HG03460 (cell line): ENCODE data around the gene RPL29.

Experiments used
- ATAC-seq: cut with Tn5 transposase; IDR thresholded peaks from one replicate; pipeline ENCODE4 v1.9.1; 2021; ENCODE audit not compliant: unreplicated experiment

The RPL29 gene

DNA sequence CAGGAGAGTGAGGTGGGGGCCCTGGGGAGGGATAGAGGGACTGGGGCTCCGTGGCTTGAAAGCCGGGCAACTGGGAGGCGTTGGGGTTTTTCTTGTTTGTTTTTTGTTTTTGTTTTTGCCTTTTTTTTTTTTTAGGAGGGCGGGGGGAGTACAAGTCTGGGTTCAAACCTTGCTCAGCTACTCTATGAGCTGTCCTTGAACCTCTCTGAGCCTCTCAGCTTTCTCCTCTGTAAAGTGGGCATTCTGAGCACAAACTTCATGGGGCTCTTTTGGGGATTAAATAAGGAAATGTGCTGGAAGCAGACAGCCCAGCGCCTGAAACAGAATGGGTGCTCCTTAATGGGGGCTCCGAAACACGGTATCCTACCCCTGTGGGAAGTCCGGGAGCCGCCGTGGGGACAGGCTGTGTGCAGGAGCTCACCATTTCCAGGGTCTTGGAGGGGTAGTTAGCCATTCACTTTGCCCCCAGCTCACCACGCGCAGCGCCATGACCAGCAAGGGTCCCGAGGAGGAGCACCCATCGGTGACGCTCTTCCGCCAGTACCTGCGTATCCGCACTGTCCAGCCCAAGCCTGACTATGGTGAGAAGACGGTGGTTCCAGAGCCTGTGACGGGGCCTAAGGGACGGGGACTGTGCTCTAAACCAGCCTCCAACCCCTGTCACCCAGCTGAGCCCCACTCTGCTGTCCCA, 12.0 kb downstream of the RPL29 start:
- no peak for ATAC-seq

DNA sequence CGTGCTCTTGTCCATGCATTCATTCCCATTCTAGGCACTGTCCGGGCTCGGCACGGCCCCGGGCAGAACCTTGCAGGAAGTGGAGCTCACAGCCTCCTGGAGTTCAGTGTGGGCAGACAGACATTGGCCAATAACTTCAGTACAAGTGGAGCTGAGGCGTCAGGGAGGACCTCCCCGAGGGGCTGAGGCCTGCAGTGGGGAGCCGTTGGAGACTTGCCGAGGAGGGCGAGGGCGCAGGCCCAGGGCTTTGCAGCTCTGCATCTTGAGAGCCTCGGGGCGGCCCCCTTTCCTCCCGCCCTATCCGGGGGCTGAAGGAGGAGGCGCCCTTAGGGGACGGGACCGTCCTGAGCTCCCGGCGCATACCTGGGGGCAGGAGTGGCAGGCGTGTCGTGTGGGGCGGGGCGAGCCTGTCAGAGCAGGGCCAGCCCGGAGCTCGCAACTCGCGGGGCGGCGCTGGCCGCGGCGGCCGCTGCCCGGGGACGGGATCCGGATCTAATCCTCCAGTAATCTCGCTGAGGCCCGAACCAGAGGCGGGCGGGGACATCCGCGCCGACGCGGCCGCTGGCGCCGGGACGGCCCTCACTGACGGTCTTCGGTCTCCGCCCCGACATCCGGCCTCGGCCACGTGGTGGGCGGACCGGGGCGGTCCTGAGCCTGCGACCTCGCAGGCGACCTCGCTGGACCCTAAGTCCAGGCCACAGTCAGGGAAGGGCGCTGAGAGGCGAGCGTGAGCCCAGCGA, 12.7 kb downstream of the RPL29 start, which contains the start of gene ACY1:
Gene ACY1 (plus strand): TSS at position 698 of the 740 bp plus-strand sequence. CDS start 530 bp downstream, outside the sequence.
- peak; percentile 72 for ATAC-seq

DNA sequence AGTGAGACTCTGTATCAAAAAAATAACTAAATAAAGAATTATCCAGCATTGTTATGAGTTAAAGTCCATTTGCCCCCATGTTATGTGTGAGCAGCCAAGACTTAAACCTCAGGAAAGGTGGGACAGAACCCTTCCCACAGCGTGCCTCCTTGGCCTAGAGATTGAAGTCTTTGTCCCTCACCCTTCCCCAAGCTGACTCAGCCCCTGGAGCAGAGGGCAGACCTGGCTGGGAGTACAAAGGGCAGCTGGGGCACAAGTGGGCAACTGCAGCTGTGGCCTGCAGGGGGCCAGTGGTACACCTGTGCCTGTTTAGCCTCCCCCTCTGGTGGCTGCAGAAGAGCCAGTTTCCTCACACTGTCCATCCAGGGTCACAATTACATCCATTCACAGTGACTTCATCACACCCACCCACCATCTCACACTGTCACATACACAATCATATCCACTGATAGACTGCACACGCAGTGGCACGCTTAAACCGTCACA, 13.3 kb downstream of the RPL29 start:
- peak; percentile 58 for ATAC-seq

DNA sequence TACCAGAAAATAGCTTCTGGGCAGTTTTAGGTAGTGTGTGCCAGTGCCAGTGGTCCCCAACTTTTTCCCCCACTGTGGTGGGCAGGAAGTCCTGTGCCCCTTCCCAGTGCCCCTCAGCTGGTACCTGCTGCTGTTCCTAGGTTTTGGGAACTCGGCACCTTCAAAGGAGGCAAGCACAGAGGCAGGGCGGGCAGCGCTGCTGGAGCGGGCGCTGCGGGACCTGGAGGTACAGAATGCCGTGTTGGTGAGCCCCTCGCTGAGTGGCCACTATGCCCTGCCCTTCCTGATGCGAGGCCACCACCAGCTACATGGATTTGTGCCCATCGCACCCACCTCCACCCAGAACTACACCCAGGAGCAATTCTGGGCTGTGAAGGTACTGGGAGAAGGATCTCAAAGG, 15.4 kb downstream of the RPL29 start:
- ATAC-seq: no peak

DNA sequence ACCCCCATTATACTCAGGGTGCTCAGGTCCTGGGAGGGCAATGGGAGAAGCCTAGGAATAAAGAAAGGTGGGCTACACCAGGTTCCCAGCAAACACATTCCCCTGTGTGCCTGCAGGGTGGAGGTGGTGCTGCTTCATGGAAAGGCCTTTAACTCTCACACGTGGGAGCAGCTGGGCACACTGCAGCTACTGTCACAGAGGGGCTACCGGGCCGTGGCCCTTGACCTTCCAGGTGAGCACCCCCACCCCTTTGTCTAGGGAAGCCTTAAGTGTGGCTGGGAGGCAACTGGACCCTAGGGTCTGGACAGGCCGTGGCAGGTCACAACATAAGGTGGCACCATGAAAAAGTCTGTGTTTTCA, 17.6 kb downstream of the RPL29 start:
- no peak for ATAC-seq

DNA sequence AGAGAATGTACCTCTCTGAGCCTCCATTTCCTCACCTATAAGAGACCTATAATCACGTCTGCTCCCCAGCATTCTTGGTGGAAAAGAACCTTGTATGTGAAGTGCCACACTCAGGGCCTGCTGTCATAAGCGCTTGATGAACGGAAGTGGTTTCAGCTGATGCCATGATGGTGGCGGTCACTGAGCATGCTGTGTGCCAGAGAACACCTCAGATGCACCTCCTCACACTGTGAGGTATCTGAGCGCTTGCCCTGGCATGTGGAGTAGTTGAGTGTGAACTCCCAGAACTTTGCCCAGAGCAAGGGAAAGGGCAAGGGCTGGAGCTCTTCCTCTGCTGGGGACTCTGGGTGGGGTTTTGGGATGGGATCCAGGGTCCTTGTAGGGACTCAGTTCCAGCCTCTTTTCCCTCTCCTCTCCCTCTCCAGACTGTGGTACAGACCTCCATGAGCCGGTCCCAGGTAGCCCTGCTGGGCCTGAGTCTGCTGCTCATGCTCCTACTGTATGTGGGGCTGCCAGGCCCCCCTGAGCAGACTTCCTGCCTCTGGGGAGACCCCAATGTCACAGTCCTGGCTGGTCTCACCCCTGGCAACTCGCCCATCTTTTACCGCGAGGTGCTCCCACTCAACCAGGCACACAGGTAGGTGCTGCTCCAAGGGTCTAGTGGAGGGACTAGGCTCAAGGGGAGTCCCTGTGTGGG, 18.1 kb downstream of the RPL29 start:
- no peak for ATAC-seq

DNA sequence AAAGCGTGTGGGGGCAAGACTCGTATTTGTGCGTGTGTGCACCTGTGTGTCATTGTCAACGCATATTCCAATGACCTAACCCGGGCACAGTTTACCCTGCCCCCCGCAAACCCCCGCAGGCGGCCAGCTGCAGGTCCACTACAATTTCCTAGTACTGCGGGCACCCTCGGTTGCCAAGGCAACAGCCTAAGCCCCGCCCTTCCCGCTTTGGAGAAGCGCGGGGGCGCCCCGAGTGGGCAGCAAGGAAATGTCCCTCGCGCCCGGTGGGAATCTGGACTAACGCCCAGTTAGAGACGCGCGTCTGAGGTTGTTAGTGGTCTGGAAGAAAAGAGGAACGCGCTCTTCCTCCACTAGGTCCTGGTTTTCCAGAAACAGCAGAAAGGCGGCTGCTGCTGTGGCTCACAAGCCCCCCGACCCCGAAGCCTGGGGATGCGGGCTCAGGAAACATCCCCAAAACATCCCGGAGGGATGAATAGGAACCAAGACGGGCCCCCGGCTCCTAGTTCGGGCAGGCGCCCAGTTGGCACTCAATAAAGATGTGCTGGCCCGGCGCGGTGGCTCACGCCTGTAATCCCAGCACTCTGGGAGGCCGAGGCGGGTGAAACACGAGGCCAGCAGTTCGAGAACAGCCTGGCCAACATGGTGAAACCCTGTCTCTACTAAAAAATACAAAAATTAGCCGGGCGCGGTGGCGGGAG, 19.7 kb downstream of the RPL29 start:
- ATAC-seq: no peak

DNA sequence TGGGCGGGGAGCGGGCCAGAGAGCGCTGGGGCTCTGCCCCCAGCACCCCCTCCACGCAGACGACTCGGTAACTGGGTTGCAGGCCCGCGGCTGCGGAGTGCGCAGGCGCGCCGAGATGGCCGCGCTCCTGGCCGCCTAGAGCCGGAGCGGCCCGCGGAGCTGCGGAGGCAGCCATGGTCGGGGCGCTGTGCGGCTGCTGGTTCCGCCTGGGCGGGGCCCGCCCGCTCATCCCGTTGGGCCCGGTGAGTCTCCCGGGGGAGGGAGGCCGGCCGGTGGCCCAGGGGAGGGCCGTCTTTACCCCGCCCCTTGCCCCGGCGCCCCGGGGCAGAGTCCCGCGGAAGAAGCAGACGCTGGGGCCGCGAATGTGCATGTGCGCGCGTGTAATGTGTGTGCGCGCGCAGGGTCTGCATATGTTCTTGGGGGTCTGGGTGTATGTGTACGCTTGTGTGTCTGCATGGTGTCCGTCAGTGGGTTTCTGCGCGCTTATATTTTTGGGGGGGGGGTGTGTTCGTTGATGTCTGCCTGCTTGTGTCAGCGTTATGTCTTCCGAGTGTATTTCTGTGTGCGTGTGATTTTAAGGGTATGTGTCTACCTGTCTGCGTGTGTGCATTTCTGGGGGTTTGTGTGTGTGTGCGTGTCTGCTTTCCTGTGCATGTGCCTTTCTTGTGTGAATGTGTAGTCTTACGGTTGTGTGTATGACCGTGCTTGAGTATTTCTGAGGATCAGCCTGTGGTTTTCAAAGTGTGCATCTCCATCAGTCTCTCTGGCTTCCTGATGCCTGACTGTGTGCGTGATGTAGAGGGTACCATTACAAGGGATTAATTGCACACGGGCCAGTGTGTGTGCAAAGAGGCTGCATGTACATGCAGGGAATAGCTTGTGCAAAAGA, 20.5 kb downstream of the RPL29 start, which contains the start of gene ABHD14A:
Gene ABHD14A (plus strand): TSS at position 102 of the 889 bp plus-strand sequence. CDS start 72 bp downstream, at position 174.
- no peak for ATAC-seq

DNA sequence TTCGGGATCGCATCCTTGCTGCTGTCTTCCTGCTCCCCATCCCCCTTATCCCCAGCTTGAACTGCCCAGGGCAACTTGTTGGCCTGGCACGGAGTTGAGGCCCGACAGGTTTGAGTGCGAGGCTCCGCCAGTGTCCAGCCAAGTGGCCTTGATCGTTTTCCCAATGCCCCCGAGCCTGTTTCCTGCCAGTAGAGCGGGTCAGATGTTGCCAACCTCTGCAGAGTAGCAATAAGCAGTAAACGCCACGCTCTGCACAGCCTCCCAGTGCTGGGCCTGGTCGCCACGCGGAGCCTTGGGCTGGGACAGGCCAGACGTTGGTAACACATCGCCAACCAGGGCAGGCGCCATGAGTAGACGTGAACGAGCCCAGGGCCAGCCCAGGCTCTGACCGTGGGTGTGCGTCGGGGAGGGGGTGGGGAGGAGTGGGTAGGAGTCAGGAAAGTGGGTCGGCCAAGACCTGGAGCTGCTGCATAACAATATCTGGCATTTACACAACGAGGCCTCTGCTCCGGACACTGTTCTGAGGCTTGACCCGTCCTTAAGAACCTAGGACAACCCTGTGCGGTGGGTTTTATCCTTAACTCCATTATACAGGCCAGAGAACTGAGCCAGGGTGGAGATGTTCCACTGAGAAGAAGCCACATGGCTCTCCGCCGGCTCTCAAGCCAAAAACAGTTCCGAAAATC, 21.3 kb downstream of the RPL29 start:
- ATAC-seq: peak; percentile 8

DNA sequence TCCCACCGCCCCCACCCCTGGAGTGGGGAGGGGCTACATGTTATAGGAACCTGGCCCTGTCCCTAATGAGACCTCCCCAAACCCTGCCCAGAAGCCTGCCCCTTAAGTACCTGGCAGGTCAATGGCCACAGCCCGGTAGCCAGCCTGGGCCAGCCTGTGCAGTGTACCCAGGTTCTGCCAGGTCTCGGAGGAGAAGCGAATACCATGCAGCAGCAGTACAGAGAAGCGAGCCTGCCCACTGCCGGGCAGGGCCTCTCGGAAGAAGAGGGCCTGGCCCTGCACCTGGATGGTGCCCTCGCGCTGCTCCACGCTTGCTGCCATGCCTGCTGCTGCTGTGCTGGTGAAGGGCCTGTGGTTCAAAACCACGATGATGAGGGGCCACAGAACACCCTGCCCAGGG, 24.3 kb downstream of the RPL29 start:
- ATAC-seq: no peak

DNA sequence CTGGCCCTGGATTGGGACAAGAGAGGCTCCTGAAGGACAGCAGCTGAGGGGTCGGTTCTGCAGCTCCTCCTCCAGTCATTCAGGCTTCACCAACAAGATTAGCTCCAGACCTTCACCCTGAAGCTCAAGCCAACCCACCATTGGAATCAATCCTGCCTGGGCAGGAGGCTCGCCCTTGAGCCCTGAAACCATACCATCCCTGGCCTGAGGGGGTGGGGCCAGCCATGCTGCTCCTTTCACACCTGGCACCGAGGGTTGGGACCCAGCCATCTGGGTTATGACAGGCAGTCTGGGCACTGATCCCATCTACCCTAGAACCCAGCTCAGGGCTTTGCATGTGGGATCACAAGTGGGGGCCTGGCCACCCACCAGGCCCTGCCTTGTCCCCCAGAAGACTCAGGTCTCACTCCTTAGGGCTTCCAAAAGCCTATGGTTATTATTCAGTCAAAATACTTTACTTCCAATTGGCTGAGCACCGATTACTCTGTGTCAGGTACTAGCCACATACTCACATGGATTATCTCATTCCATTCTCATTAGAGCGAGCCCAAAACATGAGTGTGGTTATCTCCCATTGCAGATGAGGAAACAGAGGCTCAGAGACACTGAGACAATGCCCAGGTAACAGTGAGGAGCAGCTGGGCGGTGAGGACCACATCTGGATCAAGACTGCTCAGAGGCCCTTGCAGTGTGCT, 24.9 kb downstream of the RPL29 start:
- no peak for ATAC-seq

DNA sequence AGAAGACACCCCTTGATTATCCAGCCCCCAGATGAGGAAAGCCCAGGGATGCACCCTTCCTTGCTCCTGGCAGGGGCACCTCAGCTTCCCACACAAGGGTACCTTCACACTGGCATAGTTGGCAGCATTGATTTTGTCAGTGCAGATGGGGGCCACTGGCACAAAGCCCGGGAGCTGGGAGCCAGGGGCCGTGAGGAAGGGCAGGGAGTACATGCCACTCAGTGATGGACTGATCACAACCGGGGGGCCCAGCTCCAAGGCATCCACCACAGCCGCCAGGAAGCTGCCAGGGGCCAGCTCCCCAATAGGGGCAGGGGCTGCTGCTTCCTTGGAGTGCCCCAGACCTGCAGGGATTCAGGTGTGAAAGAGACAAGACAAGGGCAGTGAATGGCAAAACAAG, 25.9 kb downstream of the RPL29 start:
- no peak for ATAC-seq

DNA sequence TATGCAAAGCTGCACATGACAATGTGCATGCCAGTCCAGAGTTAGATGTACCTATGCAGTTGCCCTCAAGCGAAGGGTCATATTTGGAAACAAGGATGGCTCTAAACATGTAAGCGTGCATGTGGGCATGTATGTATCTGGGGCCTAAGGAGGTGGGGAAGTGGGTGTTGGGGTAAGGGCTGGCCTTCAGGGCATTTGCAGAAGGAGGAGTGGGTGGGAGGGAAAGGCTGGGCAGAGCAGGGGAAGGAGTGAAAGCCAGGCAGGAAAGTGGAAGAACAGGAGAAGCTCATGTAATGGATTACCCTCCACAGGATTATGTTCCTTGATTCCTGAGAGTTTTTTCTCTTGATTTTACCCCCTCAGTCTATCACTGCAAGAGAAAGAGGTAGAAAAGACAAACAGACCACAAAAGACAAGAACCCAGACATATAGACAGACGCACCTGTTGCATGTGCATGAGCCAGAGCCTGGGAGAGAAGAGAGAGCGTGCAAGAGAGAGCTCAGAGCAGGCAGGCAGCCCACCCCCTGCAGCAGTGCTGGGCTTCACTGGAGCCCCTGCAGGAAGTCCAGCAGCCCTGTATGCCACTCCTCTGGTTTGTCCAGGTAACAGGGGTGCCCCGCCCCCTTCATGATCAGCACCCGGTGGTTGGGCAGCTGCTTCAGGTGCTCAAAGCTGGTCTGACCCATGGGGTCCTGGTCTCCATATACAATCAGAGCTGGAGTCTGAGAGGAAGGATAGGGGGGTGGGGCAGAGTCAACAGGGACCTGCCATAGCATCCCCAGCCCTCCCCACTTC, 26.6 kb downstream of the RPL29 start:
- no peak for ATAC-seq

DNA sequence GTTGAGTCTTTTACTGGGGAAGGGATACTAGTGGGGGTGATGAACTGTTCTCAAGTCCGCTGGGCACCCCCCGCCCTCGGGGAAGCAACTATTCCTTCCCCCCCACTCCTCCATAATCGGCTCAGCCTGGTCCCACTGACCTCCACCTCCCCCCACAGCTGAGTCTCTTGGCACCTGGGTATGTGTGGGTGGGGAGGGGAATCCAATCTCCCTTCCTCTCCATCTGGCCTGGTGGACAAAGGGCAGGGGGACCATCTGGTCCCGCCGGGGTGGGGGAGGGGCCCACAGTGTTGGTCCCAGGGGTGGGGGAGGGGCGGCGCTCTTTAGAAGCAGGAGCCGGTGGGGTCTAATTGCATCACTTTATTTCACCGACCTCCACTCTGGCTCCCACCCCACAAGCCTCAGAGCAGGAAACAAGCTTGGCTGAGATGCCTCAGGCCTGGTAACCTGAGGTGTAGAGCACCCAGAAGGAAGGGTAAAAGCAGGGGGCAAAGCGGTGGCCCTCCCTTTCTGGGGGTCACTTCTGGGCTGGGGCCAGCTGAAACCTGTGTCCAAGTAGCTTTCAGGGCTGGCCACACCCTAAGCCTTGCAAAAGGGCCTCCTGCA, 27.4 kb downstream of the RPL29 start:
- no peak for ATAC-seq

DNA sequence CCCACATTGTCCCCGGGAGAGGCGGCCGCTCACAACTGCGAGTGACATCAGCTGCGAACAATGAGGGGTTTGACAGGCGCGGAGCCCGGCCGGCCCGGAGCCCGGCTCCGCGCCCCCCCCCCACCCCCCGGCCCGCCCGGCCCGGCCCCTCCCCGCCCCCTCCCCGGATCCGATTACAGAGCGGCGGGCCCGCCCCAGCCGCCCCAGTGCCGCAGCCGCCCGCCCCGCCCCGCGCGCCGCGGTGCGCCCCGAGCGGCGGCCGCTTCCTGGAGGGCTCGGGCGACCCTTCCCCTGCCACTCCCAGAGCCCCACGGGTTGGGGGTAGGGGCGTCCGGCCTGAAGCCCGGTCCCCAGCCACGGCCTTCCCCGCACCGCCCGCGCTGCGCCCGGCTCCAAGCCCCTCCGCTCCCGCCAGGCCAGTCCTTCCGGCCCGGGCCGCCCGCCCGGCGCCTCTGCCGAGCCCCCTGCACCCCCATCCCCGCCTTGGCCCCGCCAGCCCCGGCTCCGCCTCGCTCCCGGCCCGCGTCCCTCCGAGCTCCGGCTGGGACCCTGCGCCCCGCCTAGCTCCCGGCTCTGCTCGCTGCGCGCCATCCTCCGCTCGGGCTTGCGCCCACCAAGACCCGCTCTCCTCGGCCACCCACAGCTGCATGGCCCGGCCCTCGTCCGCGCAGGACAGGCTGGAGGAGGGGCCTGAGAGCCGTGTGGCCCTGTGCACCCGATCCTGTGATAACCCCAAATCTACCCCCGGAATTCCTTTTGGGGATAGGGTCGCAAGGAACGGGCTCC, 28.1 kb downstream of the RPL29 start, which contains the start of gene PCBP4:
Gene PCBP4 (minus strand): TSS at position 71 of the 786 bp plus-strand sequence. CDS start 6,214 bp downstream, outside the sequence.
- no peak for ATAC-seq

DNA sequence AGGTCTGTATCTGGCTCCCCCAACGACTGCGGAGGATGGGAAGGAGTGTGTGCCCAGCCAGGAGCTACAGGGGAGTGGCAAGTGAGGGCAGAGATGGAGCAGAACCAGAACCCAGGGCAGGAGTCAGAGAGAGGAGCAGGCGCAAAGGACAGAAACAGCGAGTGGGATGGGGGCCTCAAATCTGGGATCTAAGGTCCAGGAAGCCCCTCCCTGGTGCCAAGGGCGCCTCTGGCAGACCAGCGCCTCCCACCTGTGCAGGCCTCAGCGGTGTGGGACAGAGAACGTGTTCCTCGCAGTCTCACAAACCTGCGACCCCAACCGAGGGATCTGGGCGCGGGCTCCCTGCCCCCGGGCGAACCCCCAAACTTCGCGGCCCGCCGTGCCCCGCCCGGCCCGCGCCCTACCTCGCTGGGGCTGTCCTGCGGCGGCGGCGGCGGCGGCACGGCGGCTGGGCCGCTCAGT, 28.7 kb downstream of the RPL29 start:
- no peak for ATAC-seq

DNA sequence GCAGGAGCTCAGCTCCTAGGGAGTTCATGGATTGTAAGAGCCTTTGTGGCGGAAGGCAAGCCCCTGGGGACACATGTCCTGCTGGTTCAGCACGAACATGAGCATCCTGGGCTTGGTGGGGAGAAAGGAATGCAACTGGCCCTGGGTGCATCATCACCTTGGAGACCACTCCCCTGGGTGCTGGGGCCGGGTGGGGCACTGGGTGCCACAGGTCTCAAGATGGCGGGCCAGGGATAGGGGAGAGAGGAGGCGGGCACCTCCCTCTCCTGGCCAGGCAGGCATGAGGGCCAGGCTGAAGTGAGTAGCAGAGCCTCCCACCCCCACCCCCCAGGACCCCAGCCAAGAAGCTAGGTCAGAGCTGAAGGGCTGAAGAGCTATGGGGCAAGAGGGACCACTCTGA, 29.2 kb downstream of the RPL29 start:
- ATAC-seq: no peak
